ENCODE results near the gene NAT8L. TPM values are rescaled to one million over a fixed set of nuclear protein-coding genes. Genes with fewer than 3 reads are reported as not detected.

Gene NAT8L
- total RNA-seq, 1 experiment from 2014 or later, result 13.9 TPM

DNA sequence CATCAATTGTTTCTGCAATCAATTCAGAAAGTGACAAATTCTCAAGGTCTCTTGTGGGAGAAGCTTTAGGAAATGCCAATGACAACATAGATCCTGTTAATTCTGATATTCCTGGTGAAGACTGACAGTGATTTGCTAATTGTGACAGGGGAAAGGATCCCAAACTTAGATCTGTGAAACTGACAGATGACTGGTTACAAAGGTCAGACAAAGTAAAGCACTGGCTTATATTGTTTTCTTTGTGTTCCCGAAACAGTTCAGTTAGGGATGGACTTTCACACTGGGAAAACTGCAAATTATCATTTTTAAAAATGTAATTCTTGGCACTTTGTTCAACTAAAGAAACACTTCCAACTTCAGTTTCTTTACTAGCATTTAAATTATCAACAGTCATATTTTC is 30.1 kb downstream of the NAT8L start:
- no peak overlapping the region for H3T11ph ChIP-seq (ENCODE audit: low read length)
- H3K27me3 ChIP-seq (ENCODE audit: insufficient read depth, low read length), result no peaks in the 10 kb centered on the region
- H2BK12ac ChIP-seq (ENCODE audit: insufficient read length, low read depth, low read length), result no peak overlapping the region
- H2BK20ac ChIP-seq (ENCODE audit: low read depth, low read length, poor library complexity, severe bottlenecking), result no peak overlapping the region
- TF ChIP-seq, protein P1, sequence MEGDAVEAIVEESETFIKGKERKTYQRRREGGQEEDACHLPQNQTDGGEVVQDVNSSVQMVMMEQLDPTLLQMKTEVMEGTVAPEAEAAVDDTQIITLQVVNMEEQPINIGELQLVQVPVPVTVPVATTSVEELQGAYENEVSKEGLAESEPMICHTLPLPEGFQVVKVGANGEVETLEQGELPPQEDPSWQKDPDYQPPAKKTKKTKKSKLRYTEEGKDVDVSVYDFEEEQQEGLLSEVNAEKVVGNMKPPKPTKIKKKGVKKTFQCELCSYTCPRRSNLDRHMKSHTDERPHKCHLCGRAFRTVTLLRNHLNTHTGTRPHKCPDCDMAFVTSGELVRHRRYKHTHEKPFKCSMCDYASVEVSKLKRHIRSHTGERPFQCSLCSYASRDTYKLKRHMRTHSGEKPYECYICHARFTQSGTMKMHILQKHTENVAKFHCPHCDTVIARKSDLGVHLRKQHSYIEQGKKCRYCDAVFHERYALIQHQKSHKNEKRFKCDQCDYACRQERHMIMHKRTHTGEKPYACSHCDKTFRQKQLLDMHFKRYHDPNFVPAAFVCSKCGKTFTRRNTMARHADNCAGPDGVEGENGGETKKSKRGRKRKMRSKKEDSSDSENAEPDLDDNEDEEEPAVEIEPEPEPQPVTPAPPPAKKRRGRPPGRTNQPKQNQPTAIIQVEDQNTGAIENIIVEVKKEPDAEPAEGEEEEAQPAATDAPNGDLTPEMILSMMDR (conservative IDR thresholded peaks at IDR 0.05), result no peak
- Mint-ChIP-seq H3K27me3 (ENCODE audit: low read depth) (peaks cover 14% of the 10 kb centered on the region), H3K36me3 (ENCODE audit: insufficient read depth in 1 of 3, low read depth in 3 of 3) (no peaks in the 10 kb centered on the region), H3K4me3 (no peak overlapping the region), H3K27ac (no peak overlapping the region), H3K4me1 (no peaks in the 10 kb centered on the region), H3K9me3 (no peaks in the 10 kb centered on the region)
- no peaks in the 10 kb centered on the region for H3K9me3 ChIP-seq (ENCODE audit: control insufficient read depth, low read depth, low read length)
- H4K5ac ChIP-seq (ENCODE audit: insufficient read length, low read depth, low read length), result no peak overlapping the region
- no peak overlapping the region for H2BK5ac ChIP-seq (ENCODE audit: insufficient read length, low read length)
- H3K56ac ChIP-seq (ENCODE audit: insufficient read length, low read depth, low read length), result no peak overlapping the region
- no peak overlapping the region for H3K14ac ChIP-seq (ENCODE audit: insufficient read depth, low read length)
- no peaks in the 10 kb centered on the region for H4K20me1 ChIP-seq (ENCODE audit: control insufficient read depth, insufficient read depth, insufficient read length)
- H3K23ac ChIP-seq (ENCODE audit: insufficient read length, low read depth, low read length), result no peak overlapping the region
- no peak overlapping the region for H2AK5ac ChIP-seq (ENCODE audit: insufficient read length, low read length)
- H3K4ac ChIP-seq (ENCODE audit: low read depth, low read length), result no peak overlapping the region
- no peak overlapping the region for H2BK15ac ChIP-seq (ENCODE audit: low read depth, low read length)
- WGBS (ENCODE audit: extremely low coverage, insufficient read length, low lambda C conversion rate), result no CpG with 5 or more reads among the region's 1 CpG
- no peaks in the 10 kb centered on the region for H3K23me2 ChIP-seq (ENCODE audit: insufficient read length, low read depth, low read length, poor library complexity, severe bottlenecking)
- H2BK120ac ChIP-seq (ENCODE audit: low read depth, low read length, poor library complexity, severe bottlenecking), result no peak overlapping the region
- H3K9ac ChIP-seq (ENCODE audit: extremely low read depth, insufficient read length, low read length), result no peak overlapping the region
- no peak overlapping the region for H3K18ac ChIP-seq (ENCODE audit: insufficient read length, low read depth, low read length)
- H3K4me2 ChIP-seq (ENCODE audit: insufficient read depth, insufficient read length, low read length), result no peak overlapping the region
- no peaks in the 10 kb centered on the region for H3K79me1 ChIP-seq (ENCODE audit: insufficient read depth, low read depth, low read length, poor library complexity, severe bottlenecking)
- no peak for DNase-seq
- no peak overlapping the region for H3K27ac ChIP-seq (ENCODE audit: insufficient read length, low read depth, low read length)
- H3K79me2 ChIP-seq (ENCODE audit: insufficient read depth, low read length), result no peaks in the 10 kb centered on the region
- no peak overlapping the region for H4K8ac ChIP-seq (replicated peaks; ENCODE audit: insufficient read length, low read depth, low read length)
- no peak overlapping the region for H2AFZ ChIP-seq (ENCODE audit: low read length)
- H3K4me1 ChIP-seq (ENCODE audit: insufficient read depth, low read length), result no peaks in the 10 kb centered on the region
- no peak overlapping the region for H4K91ac ChIP-seq (ENCODE audit: insufficient read length, low read depth, low read length)

Measured in H9 (cell line).